ENCODE results near the gene TGIF2. TPM values are rescaled to one million over a fixed set of nuclear protein-coding genes. Genes with fewer than 3 reads are reported as not detected.

Gene TGIF2
- total and polyA plus RNA-seq, 2 of the 13 experiments (the other 11 are each of a cell fraction or from before 2014, with no cell fraction given) = 41.3 to 53.9 TPM

DNA sequence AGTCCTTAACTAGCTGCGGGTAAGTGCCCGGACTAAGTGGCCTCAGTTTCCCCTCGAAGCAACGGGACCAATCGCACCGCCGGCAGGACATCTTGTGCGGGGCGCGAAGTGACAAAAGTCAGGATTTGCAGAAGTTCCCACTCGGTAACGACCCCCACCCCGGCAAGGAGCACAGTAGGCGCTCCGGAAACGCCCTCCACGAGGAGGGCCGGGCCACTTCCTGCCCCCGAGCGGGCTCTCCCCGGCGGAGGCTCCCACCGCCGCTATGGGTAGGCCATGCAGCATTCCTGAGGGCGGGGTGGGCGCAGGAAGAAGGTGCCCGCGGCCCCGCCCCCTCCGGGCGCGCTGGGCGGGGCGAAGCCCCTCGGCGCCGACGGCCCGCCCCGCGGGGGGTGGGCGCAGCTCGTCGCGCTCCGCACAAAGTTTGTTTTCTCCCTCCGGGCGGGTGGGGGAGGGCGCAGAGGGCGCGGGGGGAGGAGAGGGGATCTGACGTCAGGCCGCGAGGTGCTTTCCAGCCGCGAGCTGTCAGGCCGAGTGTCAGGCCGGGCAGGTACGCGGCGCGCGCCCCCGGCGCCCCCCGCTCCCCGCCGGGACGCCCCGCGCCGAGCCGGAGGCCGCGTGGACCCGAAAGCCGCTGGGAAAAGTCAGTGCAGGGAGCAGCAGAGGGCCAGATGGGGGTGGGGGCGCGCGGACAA, at the start of gene TGIF2 (continued):
- TF ChIP-seq, protein P1, sequence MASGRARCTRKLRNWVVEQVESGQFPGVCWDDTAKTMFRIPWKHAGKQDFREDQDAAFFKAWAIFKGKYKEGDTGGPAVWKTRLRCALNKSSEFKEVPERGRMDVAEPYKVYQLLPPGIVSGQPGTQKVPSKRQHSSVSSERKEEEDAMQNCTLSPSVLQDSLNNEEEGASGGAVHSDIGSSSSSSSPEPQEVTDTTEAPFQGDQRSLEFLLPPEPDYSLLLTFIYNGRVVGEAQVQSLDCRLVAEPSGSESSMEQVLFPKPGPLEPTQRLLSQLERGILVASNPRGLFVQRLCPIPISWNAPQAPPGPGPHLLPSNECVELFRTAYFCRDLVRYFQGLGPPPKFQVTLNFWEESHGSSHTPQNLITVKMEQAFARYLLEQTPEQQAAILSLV (CRISPR knock-in tag; IDR thresholded peaks at IDR 0.05; ENCODE audit: borderline replicate concordance) = peak; percentile 98; the same call in 1 of the 2 replicates
- TF ChIP-seq ZNF556 (CRISPR knock-in tag; IDR thresholded peaks at IDR 0.05; ENCODE audit: borderline replicate concordance) (peak; percentile 84), MLXIP (CRISPR knock-in tag; IDR thresholded peaks at IDR 0.05; ENCODE audit: borderline replicate concordance) (no peak), ZNF710 (CRISPR knock-in tag; IDR thresholded peaks at IDR 0.05; ENCODE audit: borderline replicate concordance) (peak; percentile 86), ZFP1 (CRISPR knock-in tag; IDR thresholded peaks at IDR 0.05) (peak; percentile 30; the same call in 1 of the 2 replicates), ZSCAN31 (CRISPR knock-in tag; IDR thresholded peaks at IDR 0.05; ENCODE audit: low read depth) (no peak), KDM5A (IDR thresholded peaks at IDR 0.05; ENCODE audit: borderline replicate concordance, low read length) (no peak; the same call in 1 of the 2 replicates), HOXA5 (CRISPR knock-in tag; IDR thresholded peaks at IDR 0.05) (peak; percentile 88; the same call in 1 of the 2 replicates), ZSCAN5A (CRISPR knock-in tag; IDR thresholded peaks at IDR 0.05; ENCODE audit: borderline replicate concordance) (0 out of 2 replicates have a peak, but pooled peaks have one; percentile 55), MYPOP (CRISPR knock-in tag; IDR thresholded peaks at IDR 0.05) (peak; percentile 79), ZNF451 (CRISPR knock-in tag; IDR thresholded peaks at IDR 0.05) (no peak), ZBTB21 (CRISPR knock-in tag; IDR thresholded peaks at IDR 0.05) (no peak), ZNF816 (CRISPR knock-in tag; IDR thresholded peaks at IDR 0.05; ENCODE audit: borderline replicate concordance) (no peak; the same call in 1 of the 2 replicates), NFIB (CRISPR knock-in tag; IDR thresholded peaks at IDR 0.05; ENCODE audit: borderline replicate concordance) (no peak), KMT2A (CRISPR knock-in tag; IDR thresholded peaks at IDR 0.05) (peak; percentile 88), SNRNP70 (IDR thresholded peaks at IDR 0.05; ENCODE audit: low read depth, low read length) (no peak), ZNF773 (CRISPR knock-in tag; IDR thresholded peaks at IDR 0.05; ENCODE audit: borderline replicate concordance) (no peak), ZNF660 (CRISPR knock-in tag; IDR thresholded peaks at IDR 0.05; ENCODE audit: borderline replicate concordance, low read depth) (no peak), MXD4 (CRISPR knock-in tag; IDR thresholded peaks at IDR 0.05) (peak; percentile 65; the same call in 1 of the 2 replicates), ONECUT2 (CRISPR knock-in tag; IDR thresholded peaks at IDR 0.05) (no peak)
